ENCODE results near the gene EDDM13. TPM values are rescaled to one million over a fixed set of nuclear protein-coding genes. Genes with fewer than 3 reads are reported as not detected.

EDDM13 gene
- total RNA-seq, 1 donor = not detected

- Histone ChIP-seq H3K36me3 (ENCODE audit: insufficient read depth, low read length) (no peaks in the 10 kb centered on the region), H3K9me3 (ENCODE audit: low read depth, low read length) (no peaks in the 10 kb centered on the region), H3K4me3 (ENCODE audit: insufficient read depth, low read length) (no peak overlapping the region), H4K20me1 (ENCODE audit: insufficient read depth, low read length) (no peaks in the 10 kb centered on the region), H3K27me3 (ENCODE audit: insufficient read depth, low read length) (no peaks in the 10 kb centered on the region), H3K79me2 (ENCODE audit: insufficient read depth, low read length) (no peaks in the 10 kb centered on the region), H3K27ac (ENCODE audit: low read depth, low read length) (no peak overlapping the region), H3K4me1 (ENCODE audit: insufficient read depth, low read length) (peaks cover 6% of the 10 kb centered on the region), H2AFZ (ENCODE audit: low read length) (no peak overlapping the region), H3K4me2 (ENCODE audit: insufficient read depth, low read length) (no peak overlapping the region)
- DNase-seq (ENCODE audit: insufficient read length, low spot score, missing footprints) = no peak
- TF ChIP-seq CTCF (IDR thresholded peaks at IDR 0.05; ENCODE audit: extremely low read depth, low read depth, low read length) = no peak
These were observed 1.9 kb upstream of the EDDM13 start for GRCh38 chr19:56270676-56271075.

GRCh38 chr19:56271151-56271550 is 1.4 kb upstream of the EDDM13 start:
- Histone ChIP-seq H3K79me2 (ENCODE audit: insufficient read depth, low read length) (no peaks in the 10 kb centered on the region), H2AFZ (ENCODE audit: low read length) (no peak overlapping the region), H3K9me3 (ENCODE audit: low read depth, low read length) (no peaks in the 10 kb centered on the region), H3K4me2 (ENCODE audit: insufficient read depth, low read length) (no peak overlapping the region), H3K27me3 (ENCODE audit: insufficient read depth, low read length) (no peaks in the 10 kb centered on the region), H4K20me1 (ENCODE audit: insufficient read depth, low read length) (no peaks in the 10 kb centered on the region), H3K27ac (ENCODE audit: low read depth, low read length) (no peak overlapping the region), H3K4me3 (ENCODE audit: insufficient read depth, low read length) (no peak overlapping the region), H3K36me3 (ENCODE audit: insufficient read depth, low read length) (no peaks in the 10 kb centered on the region), H3K4me1 (ENCODE audit: insufficient read depth, low read length) (peaks cover 6% of the 10 kb centered on the region)
- DNase-seq (ENCODE audit: insufficient read length, low spot score, missing footprints) = no peak
- TF ChIP-seq CTCF (IDR thresholded peaks at IDR 0.05; ENCODE audit: extremely low read depth, low read depth, low read length) = no peak

GRCh38 chr19:56273563-56274117 is 1.1 kb downstream of the EDDM13 start:
- no peak overlapping the region for H3K4me3 ChIP-seq (ENCODE audit: insufficient read depth, low read length)
- no peaks in the 10 kb centered on the region for H3K9me3 ChIP-seq (ENCODE audit: low read depth, low read length)
- no peak overlapping the region for H3K27ac ChIP-seq (ENCODE audit: low read depth, low read length)
- H3K27me3 ChIP-seq (ENCODE audit: insufficient read depth, low read length) = no peaks in the 10 kb centered on the region
- H2AFZ ChIP-seq (ENCODE audit: low read length) = no peak overlapping the region
- H3K4me1 ChIP-seq (ENCODE audit: insufficient read depth, low read length) = peaks cover 6% of the 10 kb centered on the region
- H3K79me2 ChIP-seq (ENCODE audit: insufficient read depth, low read length) = no peaks in the 10 kb centered on the region
- DNase-seq (ENCODE audit: insufficient read length, low spot score, missing footprints) = no peak
- no peak for TF ChIP-seq CTCF (IDR thresholded peaks at IDR 0.05; ENCODE audit: extremely low read depth, low read depth, low read length)
- H4K20me1 ChIP-seq (ENCODE audit: insufficient read depth, low read length) = no peaks in the 10 kb centered on the region
- no peak overlapping the region for H3K4me2 ChIP-seq (ENCODE audit: insufficient read depth, low read length)
- no peaks in the 10 kb centered on the region for H3K36me3 ChIP-seq (ENCODE audit: insufficient read depth, low read length)

GRCh38 chr19:56282809-56283208 is 10.3 kb downstream of the EDDM13 start:
- Histone ChIP-seq H4K20me1 (ENCODE audit: insufficient read depth, low read length) (no peaks in the 10 kb centered on the region), H3K9me3 (ENCODE audit: low read depth, low read length) (no peaks in the 10 kb centered on the region), H3K4me1 (ENCODE audit: insufficient read depth, low read length) (no peaks in the 10 kb centered on the region), H3K27me3 (ENCODE audit: insufficient read depth, low read length) (no peaks in the 10 kb centered on the region), H3K36me3 (ENCODE audit: insufficient read depth, low read length) (no peaks in the 10 kb centered on the region), H3K4me2 (ENCODE audit: insufficient read depth, low read length) (no peak overlapping the region), H3K79me2 (ENCODE audit: insufficient read depth, low read length) (no peaks in the 10 kb centered on the region), H3K4me3 (ENCODE audit: insufficient read depth, low read length) (no peak overlapping the region), H3K27ac (ENCODE audit: low read depth, low read length) (no peak overlapping the region), H2AFZ (ENCODE audit: low read length) (no peak overlapping the region)
- TF ChIP-seq CTCF (IDR thresholded peaks at IDR 0.05; ENCODE audit: extremely low read depth, low read depth, low read length) = no peak
- DNase-seq (ENCODE audit: insufficient read length, low spot score, missing footprints) = no peak
